Memory B cell (primary cell): Measurements from ENCODE around the gene TCF23.

ENCODE experiments used
- ATAC-seq: fragments of 150-1000 bp; cut with Tn5 transposase; 2 replicates; pipeline ENCODE4 v1.10.0; 2021; ENCODE audit warnings: low read depth, mild to moderate bottlenecking, moderate library complexity
- DNase-seq, 2 donors: peaks; one replicate each; pipeline ENCODE4 v3.0.0; 2022; ENCODE audit warnings: low spot score in 2 of 2
- H3K27ac Mint-ChIP-seq: one replicate; pipeline ENCODE4 v1.8.0; 2022; ENCODE audit warnings: mild to moderate bottlenecking, moderate library complexity, mixed read lengths
- H3K27me3 Mint-ChIP-seq: one replicate; pipeline ENCODE4 v1.8.0; 2022; ENCODE audit warnings: mixed read lengths
- H3K36me3 Mint-ChIP-seq: one replicate; pipeline ENCODE4 v1.8.0; 2022; ENCODE audit warnings: mild to moderate bottlenecking, mixed read lengths
- H3K4me1 Mint-ChIP-seq: one replicate; pipeline ENCODE4 v1.8.0; 2022; ENCODE audit warnings: mixed read lengths
- H3K4me3 Mint-ChIP-seq: one replicate; pipeline ENCODE4 v1.8.0; 2022; ENCODE audit warnings: mild to moderate bottlenecking, moderate library complexity, mixed read lengths
- H3K9me3 Mint-ChIP-seq: one replicate; pipeline ENCODE4 v1.8.0; 2022; ENCODE audit warnings: mixed read lengths

The TCF23 gene

DNA sequence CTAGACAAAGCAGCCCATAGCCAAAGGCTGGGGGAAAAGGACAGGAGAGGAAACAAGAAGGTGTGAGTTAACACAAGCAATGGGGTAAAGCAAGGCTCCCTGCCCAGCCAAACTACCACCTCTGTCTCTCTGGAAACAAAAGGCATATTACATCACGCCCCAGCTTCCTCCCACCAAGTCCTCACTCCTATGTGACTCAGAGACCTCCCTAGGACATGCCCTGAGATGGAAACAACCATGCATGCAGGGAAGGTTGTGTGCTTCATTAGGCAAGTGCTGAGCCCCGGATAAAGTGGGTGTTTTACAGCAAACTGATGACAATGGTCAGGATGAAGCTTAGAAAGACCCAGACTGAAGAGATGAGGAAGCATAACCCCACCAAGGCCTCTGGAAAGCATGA, 54.0 kb downstream of the TCF23 start:
- ATAC-seq: no peak
- H3K4me1 Mint-ChIP-seq: no peaks in the 10 kb centered on the region
- H3K27me3 Mint-ChIP-seq: no peaks in the 10 kb centered on the region
- no peaks in the 10 kb centered on the region for H3K9me3 Mint-ChIP-seq
- no peak overlapping the region for H3K27ac Mint-ChIP-seq
- DNase-seq: no peak
- peaks cover 39% of the 10 kb centered on the region for H3K36me3 Mint-ChIP-seq
- no peak overlapping the region for H3K4me3 Mint-ChIP-seq

DNA sequence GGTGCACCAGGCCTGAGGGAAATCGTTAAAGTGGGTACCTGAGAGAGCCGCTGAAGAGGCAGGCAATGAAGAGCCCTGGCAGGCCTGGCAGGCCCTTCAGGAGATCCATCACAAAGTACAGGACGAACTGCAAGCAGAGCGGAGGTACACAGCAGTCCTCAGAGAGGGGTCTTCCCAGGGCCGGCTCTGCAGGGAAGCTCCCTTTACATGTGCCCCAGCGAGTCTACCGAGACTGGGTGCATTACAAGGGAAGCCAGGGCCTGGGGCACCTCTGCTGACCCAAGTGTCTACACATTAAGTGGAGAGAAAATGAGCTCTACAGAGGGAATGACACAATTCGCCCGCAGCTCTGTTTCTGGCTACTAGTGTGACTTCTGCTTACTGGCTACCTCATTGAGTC, 54.9 kb downstream of the TCF23 start:
- peaks cover 39% of the 10 kb centered on the region for H3K36me3 Mint-ChIP-seq
- no peaks in the 10 kb centered on the region for H3K4me1 Mint-ChIP-seq
- no peak overlapping the region for H3K27ac Mint-ChIP-seq
- no peaks in the 10 kb centered on the region for H3K9me3 Mint-ChIP-seq
- no peak overlapping the region for H3K4me3 Mint-ChIP-seq
- ATAC-seq: no peak
- no peak for DNase-seq
- H3K27me3 Mint-ChIP-seq: no peaks in the 10 kb centered on the region

DNA sequence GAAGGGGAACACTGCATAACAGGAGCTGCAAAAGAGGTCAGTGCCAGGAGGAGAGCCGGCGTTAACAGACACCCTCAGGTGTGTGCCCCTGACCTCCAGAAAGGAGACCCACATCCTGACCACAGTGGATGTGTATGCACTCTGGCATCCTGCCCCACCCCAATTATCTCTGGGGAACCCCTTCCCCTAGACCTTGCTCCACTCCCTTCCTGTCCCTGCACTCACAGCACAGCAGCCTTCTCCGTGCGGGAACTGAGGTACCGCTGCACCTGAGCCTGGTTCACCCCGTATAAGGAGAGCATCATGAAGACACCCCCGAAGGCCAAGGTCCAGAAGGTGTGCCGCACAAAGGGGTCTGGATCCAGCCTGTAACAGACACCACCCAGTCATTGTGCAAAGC, 55.8 kb downstream of the TCF23 start:
- no peak overlapping the region for H3K27ac Mint-ChIP-seq
- no peaks in the 10 kb centered on the region for H3K27me3 Mint-ChIP-seq
- H3K4me3 Mint-ChIP-seq: no peak overlapping the region
- DNase-seq (no peak), ATAC-seq (no peak)
- no peaks in the 10 kb centered on the region for H3K9me3 Mint-ChIP-seq
- peaks cover 4% of the 10 kb centered on the region for H3K4me1 Mint-ChIP-seq
- H3K36me3 Mint-ChIP-seq: peaks cover 37% of the 10 kb centered on the region

DNA sequence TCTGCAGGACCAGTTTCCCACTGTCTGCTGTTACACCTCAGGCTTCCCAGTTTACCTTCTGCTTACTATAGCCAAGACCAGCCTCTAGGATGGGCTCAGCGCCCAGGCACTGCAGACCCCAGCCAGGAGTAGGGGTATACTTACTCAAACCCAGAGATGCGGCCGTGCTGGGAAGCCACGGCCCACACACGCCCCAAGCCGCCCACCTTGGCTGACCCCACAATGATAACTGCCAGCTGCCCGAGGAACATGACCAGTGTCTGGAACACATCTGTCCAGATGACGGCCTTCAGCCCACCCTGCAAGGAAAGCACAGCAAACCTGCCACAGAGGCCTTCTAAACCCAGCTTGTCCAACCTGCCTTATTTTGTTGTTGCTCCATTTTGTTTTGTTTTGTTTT, 56.4 kb downstream of the TCF23 start:
- ATAC-seq (no peak), DNase-seq (no peak)
- H3K27me3 Mint-ChIP-seq: no peaks in the 10 kb centered on the region
- no peak overlapping the region for H3K27ac Mint-ChIP-seq
- H3K4me3 Mint-ChIP-seq: no peak overlapping the region
- H3K9me3 Mint-ChIP-seq: no peaks in the 10 kb centered on the region
- peaks cover 9% of the 10 kb centered on the region for H3K4me1 Mint-ChIP-seq
- peaks cover 35% of the 10 kb centered on the region for H3K36me3 Mint-ChIP-seq

DNA sequence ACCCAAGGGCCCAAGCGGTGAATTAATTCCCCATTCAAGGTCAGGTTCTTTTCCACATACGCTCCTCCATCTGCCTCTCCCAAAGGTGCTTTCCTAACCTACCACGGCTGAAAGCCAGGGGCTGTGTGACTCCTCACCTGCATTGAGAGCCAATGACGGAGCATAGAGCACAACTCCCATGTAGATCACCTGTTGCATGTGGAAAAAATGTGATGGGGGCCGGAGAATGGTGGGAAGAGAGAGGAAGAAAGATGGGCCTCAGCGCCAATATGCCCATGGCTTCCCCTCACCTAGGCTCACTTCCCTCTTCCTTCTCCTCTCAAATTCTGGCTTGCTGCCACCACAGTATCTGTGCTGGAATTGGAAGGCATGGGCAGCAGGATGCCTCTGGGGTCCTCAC, 57.5 kb downstream of the TCF23 start:
- ATAC-seq (no peak), DNase-seq (no peak)
- Mint-ChIP-seq H3K36me3 (peaks cover 30% of the 10 kb centered on the region), H3K4me1 (peaks cover 12% of the 10 kb centered on the region), H3K27me3 (no peaks in the 10 kb centered on the region), H3K9me3 (no peaks in the 10 kb centered on the region), H3K4me3 (no peak overlapping the region), H3K27ac (no peak overlapping the region)
